ENCODE results near the gene PRKCD.

PRKCD gene

DNA sequence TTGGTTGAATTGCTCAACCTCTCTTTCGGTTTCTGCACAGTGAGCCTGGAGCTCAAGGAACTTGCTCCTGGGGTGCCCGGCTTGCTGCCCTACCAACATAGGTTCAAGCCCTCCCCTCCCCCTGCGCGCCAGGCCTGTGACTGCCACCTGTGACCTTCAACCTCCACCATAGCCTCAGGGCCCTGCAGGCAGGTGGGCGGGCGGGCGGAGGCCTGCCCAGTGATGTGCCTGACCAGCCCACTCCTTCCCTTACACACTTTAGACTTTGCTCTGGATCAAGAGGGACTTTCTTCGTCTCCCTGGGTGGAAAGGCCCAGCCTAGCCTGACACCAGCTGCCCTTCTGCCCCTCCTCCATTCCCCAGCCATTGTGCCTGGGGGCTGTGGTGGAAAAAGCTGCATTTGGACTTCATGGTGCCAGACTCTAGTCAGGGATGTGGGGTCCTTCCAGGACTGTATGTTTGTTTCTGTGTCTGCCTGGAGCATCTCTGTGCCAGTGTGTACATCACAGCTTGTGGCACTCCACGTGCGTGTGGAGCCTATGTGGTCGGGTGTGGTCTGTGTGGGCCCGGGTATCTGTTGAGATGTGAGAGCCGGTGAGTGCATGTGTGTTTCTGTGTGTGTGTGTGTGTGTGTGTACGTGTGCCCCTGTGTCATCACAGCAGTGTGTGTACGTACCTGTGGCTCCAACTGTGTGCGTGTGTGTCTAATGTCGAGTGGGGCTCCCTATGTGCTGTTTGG, 9.5 kb downstream of the PRKCD start:
- no peak for DNase-seq (ENCODE audit: low read depth)

DNA sequence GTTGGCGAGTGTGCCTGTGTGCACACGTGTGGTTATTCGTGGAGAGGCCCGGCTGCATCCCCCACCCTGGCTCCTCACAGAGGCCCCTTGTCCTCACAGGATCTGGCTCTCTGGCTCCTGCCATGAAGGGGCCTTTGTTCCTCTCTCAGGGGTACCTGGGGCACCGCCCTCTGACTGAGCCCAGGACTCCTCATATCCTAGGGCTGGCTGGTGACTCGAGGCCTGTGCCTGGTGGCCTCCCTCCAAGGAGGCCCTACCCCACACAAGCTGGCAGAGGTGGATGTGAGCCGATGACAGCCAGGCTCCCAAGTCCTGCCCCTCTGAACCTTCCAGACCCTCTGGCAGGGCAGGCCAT, 10.0 kb downstream of the PRKCD start:
- no peak for DNase-seq (ENCODE audit: low read depth)

DNA sequence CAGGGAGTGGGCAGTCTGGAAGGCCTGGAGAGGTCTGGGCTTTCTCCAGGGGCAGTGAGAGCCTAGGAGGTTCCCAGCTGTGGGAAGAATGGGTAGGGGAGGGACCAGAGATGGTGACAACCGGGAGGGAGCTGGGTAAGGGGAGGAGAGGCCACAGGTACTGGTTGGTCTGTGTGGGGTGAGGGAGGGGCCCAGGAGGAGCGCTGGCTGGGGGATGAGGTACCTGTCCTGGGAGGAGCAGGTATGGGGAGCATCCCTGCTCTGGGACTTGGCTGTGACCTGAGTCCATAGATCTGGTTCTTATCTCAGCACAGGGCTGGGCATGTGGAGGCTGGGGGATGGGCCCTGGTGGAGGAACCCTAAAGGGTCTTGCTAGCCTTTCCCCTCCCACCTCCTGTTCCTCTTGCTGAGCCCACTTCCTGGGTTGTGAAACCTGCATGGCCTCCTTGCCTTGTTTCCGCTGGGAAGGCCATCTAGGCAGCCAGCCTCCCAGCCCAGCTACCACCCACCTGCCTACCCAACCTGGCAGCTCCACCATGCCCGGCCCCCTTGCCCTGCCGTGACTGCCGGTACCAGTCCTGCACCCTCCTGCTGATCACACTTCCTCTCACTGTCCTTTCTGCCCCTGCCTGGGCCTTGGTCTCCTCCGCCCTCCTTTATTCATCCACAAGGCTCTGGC, 11.0 kb downstream of the PRKCD start:
- DNase-seq (ENCODE audit: low read depth), result no peak

- no peak for DNase-seq (ENCODE audit: low read depth)
Measured at GRCh38 chr3:53173107-53173506, 12.1 kb downstream of the PRKCD start.

DNA sequence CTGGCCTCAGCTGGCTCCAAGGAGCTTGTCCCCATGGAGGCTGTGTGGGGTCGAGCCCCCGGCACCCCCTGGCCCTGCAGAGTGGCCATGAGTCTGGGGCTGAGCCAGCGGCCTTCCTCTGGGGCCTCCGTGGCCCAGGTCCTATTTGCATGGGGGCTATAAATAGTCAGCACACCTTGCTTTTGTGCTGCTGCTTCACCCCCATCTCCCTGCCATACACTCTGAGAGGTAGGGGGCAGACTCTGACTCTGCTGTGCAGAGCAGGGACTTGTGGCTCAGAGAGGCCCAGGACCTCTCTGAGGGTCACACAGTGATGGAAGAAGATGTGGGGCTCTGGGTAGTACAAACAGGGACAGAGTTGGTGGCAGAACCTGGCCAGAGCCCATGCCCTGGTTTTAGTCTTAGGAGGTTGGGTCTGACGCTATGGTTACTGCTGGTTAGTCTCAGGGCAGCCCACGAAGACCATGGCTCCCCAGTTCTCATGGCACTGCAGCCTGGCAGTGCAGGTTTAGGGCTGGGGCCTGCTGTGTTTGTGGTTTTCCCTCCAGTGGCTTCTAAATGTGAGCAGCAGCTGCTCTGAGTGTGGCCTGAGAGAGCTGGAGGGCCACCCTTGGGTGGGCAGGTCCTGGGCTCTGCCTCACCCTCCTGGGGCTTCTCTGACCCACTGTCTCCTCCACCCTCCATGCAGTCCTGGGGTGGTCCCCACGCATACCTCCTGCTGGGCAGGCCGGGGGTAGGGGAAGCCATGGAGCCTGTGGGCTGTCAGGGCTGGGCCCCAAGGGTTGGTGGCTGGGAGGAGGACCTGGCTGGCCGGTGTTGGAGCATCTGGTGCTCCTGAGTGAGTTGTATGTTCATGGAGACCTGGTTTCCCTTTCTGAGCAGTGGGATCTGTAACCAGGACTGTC, 13.6 kb downstream of the PRKCD start:
- DNase-seq (ENCODE audit: low read depth), result no peak

GRCh38 chr3:53175613-53176540, 14.9 kb downstream of the PRKCD start:
- no peak for DNase-seq (ENCODE audit: low read depth)

GRCh38 chr3:53178246-53178645, 17.2 kb downstream of the PRKCD start:
- no peak for DNase-seq (ENCODE audit: low read depth)

DNA sequence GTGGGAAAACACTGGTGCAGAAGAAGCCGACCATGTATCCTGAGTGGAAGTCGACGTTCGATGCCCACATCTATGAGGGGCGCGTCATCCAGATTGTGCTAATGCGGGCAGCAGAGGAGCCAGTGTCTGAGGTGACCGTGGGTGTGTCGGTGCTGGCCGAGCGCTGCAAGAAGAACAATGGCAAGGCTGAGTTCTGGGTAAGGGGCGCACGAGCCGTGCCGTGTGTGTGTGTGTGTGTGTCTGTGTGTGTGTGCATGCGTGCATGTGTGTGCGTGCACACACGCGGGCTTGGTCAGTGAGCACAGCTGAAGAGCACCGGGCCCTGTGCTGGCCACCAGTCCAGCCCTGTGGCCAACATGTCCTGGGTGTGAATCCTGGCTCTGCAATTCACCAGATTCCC, 18.6 kb downstream of the PRKCD start:
- DNase-seq (ENCODE audit: low read depth), result no peak

- no peak for DNase-seq (ENCODE audit: low read depth)
Measured at GRCh38 chr3:53180305-53181023, 19.5 kb downstream of the PRKCD start.

- no peak for DNase-seq (ENCODE audit: low read depth)
Measured at GRCh38 chr3:53181024-53181371, 20.0 kb downstream of the PRKCD start.

DNA sequence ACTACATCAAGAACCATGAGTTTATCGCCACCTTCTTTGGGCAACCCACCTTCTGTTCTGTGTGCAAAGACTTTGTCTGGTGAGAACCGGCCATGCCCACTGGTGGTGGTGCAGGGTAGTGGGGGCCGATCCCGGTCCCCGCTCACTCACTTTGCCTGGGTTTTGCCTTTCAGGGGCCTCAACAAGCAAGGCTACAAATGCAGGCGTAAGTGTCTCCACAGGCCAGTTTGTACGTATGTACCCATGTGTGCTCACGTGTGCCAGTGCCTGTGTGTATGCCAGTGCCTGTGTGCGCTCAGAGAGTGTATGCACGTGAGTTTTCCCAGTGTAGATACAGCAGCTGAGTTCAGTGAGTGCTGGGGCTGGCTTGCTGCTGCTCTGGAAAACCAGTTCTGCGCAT, 20.5 kb downstream of the PRKCD start:
- DNase-seq (ENCODE audit: low read depth), result no peak

DNA sequence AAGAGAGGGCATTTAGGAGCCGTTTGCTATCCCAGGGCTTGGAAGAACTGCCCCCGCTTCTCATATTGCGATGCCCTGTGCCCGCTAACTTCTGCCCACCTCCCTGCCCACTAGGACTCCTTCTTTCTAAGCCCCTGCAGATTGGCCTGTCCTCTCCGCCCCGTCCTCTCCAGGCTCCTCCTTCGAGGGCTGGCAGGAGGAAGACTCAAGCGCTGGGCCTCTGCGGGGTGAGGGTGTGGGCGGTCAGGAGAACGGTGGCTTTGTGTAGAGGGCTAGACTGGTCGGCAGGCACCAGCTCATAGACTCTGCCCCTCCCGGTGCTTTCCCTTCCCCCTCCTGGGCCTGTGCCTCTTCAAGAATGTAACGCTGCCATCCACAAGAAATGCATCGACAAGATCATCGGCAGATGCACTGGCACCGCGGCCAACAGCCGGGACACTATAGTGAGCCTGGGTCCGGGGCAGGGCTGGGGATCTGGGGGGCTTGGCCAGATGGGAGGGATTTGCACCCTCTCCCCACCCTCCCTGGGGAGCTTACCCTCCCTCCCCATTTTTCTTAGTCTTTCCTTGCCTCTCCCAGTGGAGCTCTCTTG, 21.9 kb downstream of the PRKCD start:
- no peak for DNase-seq (ENCODE audit: low read depth)

GRCh38 chr3:53183514-53183913, 22.5 kb downstream of the PRKCD start:
- DNase-seq (ENCODE audit: low read depth), result no peak

DNA sequence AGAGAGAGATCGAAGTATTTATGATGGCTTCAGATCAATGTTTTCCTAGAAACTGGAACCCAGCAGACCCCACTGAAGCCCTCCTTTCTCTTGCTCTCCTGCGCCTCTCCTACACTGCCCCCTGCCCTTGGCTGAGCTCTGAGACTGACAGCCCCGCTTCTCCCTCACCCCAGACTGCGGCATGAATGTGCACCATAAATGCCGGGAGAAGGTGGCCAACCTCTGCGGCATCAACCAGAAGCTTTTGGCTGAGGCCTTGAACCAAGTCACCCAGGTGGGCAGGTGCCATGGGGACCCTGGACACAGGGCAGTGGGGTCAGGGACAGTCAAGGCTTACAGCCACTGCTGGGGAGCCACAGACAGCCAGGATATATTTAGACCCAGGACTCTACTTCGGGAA, 23.7 kb downstream of the PRKCD start:
- no peak for DNase-seq (ENCODE audit: low read depth)

DNA sequence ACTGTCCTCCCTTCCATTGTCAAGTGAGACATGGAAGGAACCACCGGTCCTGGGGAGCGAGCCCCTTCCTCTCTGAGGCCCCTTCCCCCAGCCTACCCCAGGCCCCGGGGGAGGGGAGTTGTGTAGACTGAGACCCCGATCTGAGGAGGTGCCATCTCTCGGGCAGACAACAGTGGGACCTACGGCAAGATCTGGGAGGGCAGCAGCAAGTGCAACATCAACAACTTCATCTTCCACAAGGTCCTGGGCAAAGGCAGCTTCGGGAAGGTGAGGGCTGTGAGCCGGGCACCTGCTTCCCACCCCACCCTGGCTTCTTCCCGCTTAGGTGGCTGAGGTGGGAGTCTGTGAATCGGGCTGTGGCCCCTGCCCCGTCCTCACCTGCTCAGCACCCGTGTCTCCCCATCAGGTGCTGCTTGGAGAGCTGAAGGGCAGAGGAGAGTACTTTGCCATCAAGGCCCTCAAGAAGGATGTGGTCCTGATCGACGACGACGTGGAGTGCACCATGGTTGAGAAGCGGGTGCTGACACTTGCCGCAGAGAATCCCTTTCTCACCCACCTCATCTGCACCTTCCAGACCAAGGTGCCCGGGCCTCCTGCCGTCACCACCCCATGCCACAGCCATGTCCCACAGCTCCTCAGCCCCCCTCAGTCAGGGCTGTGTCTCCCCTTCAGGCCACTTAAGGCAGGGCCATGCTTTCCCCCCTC, 24.9 kb downstream of the PRKCD start:
- DNase-seq (ENCODE audit: low read depth), result no peak

- DNase-seq (ENCODE audit: low read depth), result no peak
Measured at GRCh38 chr3:53186726-53187125, 25.7 kb downstream of the PRKCD start.

GRCh38 chr3:53187430-53187829, 26.4 kb downstream of the PRKCD start:
- DNase-seq (ENCODE audit: low read depth), result peak; percentile 33

- DNase-seq (ENCODE audit: low read depth), result no peak
Measured at GRCh38 chr3:53188136-53188685, 27.2 kb downstream of the PRKCD start.

DNA sequence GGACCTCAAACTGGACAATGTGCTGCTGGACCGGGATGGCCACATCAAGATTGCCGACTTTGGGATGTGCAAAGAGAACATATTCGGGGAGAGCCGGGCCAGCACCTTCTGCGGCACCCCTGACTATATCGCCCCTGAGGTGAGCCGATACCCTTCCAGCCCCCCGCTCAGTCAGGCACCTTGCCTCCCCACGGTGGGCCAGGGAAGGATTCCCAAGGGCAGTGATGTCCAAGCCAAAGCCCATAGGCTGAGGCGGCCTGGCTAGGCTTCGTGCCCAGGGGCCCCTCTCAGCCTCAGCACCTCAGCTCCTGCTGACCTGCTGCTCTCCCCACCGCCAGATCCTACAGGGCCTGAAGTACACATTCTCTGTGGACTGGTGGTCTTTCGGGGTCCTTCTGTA, 27.7 kb downstream of the PRKCD start:
- DNase-seq (ENCODE audit: low read depth), result no peak

GRCh38 chr3:53189276-53189675, 28.3 kb downstream of the PRKCD start:
- no peak for DNase-seq (ENCODE audit: low read depth)

All from amniotic epithelial cell (primary cell).